Dermis blood vessel endothelial cell (primary cell): ENCODE measurements around the gene RAD52. TPM values are rescaled to one million over a fixed set of nuclear protein-coding genes. Genes with fewer than 3 reads are reported as not detected.

Source experiments
- DNase-seq: peaks from one replicate; pipeline ENCODE4 v3.0.0; 2010
- total RNA-seq: library from RNA; depleted of rRNA; stranded (reverse); fragments of >200 nt; gene quantifications from 2 replicates; pipeline ENCODE4 v1.2.3, GENCODE V29; 2014

Gene RAD52
- total RNA-seq, 1 donor from 2014 or later: 18.0 TPM

- DNase-seq: no peak
Measured at GRCh38 chr12:865614-866013, 83.9 kb downstream of the RAD52 start.

- no peak for DNase-seq
Measured at GRCh38 chr12:863285-863684, 86.2 kb downstream of the RAD52 start.

- no peak for DNase-seq
Measured at GRCh38 chr12:862303-862911, 87.1 kb downstream of the RAD52 start.

Other genes with a start within 250 kb of the RAD52 start
- gene WNK1, start 197.1 kb downstream of the RAD52 start, total RNA-seq: 74.4 and 190 TPM in 2 replicates
- gene ERC1, start 41.5 kb upstream of the RAD52 start, total RNA-seq: 47.1 and 51.5 TPM in 2 replicates